GM12892 (cell line): Measurements from ENCODE around the gene HPD.
"Not testable (repeated sequence)": the region's sequence is repeated elsewhere in the genome, so short reads cannot be mapped to it uniquely, and the experiment has no call there.

Experiments
- DNase-seq: peaks from one replicate; pipeline ENCODE4 v3.0.0; 2011; ENCODE audit not compliant: insufficient read length
- FAIRE-seq: peaks from 2 replicates; lab custom pipeline; 2011; peaks lifted over from hg19 to GRCh38; lab: Jason Lieb, UNC
- POLR2A ChIP-seq: IDR thresholded peaks from 2 replicates; pipeline ENCODE4 v1.6.1; 2011; ENCODE audit warnings: low read depth, low read length, control low read depth
- POLR2AphosphoS5 ChIP-seq: IDR thresholded peaks from 2 replicates; pipeline ENCODE4 v1.6.1; 2011; ENCODE audit warnings: low read depth, low read length, control low read depth
- TAF1 ChIP-seq: IDR thresholded peaks from 2 replicates; pipeline ENCODE4 v1.6.1; 2011; ENCODE audit warnings: low read depth, mild to moderate bottlenecking, control low read depth, low read length, borderline replicate concordance

HPD gene

DNA sequence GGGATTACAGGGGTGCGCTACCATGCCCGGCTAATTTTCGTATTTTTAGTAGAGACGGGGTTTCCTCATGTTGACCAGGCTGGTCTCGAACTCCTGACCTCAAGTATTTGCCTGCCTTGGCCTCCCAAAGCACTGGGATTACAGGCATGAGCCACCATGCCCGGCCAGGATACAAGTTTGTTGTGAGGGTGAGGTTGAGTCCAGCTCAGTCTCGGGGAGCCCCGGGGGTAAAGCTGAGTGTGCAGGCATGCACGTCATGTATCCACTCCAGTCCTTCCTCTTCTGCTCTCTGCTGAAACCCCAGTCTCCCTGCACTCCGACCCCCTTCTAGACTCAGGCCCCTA lies 369 bp downstream of the HPD start:
- DNase-seq (no peak), FAIRE-seq (no peak)
- TF ChIP-seq POLR2A (no peak), TAF1 (no peak), POLR2AphosphoS5 (no peak)

DNA sequence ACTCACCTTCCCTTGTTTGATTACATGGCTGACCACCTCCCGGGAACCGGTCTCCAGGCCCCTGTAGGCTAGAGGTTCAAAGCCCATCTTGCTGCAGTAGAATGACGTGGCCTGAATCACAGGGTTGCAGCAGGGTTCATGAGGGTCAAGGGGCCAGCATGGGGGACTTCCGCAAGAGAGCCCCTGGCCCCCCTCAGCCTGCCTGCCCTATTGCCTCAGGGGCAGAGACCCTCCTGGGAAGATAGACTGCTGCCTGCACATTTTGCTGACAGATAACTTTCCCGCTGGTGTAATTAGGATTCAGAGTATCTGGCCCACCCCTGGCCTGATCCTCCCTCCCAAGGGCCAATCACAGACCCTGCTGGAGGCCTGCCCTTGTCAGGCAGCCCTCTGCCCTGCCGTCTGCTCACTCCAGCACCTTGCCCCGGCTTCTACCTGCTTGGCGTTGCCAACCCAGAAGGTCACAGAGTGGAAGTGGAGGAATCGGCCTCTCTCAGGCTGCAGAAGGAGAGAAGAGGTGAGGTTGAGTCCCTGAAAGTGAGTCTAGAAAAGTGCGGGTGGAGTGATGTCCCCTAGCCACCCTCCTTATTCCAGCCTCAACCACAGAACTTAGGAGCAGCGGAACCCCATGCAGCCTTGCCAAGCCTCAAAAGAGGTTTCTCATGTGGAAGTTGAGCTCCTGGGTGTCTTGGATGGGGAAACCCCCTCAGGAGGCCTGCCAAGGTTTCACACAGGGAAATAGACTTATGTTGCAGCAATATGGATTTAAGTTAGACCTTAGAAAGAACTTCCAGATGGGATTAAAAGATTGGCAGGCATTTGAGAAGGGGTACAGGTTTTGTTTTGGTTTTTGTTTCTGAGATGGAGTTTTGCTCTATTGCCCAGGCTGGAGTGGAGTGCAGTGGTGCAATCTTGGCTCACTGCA lies 1.1 kb downstream of the HPD start:
- FAIRE-seq (no peak), DNase-seq (no peak)
- no peak for TF ChIP-seq POLR2A
- TF ChIP-seq TAF1 = no peak
- no peak for TF ChIP-seq POLR2AphosphoS5

DNA sequence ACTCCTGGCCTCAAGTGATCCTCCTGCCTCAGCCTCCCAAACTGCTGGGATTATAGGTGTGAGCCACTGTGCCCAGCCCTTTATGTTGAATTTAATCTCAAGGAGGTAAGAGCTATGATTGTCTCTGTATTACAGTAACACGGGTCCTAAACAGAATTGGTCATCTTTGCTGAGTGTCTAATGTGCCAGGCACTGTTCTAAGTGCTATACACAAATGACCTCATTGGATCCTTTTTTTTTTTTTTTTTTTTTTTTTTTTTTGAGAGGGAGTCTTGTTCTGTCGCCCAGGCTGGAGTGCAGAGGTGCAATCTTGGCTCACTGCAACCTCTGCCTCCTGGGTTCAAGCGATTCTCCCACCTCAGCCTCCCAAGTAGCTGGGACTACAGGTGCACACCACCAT lies 6.3 kb downstream of the HPD start:
- not testable (repeated sequence) for DNase-seq, FAIRE-seq

DNA sequence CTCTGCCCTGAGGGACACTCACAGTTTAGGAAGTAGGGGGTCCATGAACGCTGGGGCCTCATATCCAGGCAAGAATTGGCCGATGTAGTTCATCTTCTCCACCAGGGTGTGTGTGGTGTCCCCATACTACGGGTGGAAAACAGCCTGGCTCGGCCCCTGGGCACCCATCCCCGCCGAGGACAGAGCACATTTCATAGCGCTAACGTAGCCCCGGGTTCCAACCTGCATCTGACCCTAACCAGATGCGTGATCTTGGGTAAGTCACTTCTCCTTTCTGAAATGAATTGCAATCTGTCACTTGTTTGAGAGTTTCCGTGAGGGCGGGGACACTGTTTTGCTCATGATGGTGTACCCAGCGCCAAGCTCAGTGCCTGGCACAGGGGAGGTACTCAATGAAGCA lies 9.0 kb downstream of the HPD start:
- FAIRE-seq (no peak), DNase-seq (no peak)
- TF ChIP-seq POLR2A = no peak

DNA sequence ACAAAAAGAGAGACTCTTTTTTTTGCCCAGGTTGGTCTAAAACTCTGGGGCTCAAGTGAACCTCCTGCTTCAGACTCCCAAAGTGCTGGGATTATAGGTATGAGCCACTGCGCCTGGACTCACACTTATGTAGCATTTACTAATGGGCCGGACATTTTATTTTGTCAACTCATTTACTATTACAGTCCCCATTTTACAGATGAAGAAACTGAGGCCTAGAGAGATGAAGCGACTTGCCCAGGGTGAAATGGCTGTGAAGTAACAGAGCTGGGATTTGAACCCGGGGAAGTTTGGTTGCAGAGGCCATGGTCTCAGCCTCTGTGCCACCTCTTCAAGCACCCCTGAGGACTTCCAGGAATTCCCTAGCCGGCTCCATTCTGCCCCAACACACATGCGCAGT lies 9.4 kb downstream of the HPD start:
- no peak for FAIRE-seq
- TF ChIP-seq POLR2AphosphoS5 (no peak), TAF1 (no peak), POLR2A (no peak)

DNA sequence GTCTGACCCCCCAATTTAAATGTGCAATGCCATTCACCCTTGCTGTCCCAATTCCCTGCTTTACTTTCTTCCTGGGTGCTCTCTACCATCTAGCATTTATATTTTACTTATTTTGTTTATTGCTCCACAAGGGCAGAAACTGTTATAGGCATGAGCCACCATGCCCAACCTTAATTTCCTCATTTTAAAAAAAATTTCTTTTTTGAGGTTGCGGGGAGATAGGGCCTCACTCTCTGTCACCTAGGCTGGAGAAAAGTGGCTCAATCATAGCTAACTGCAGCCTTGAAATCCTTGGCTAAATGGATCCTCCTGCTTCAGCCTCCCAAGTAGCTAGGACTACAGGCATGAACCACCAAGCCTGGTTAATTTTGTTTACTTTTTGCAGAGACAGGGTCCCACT lies 13.0 kb downstream of the HPD start:
- TF ChIP-seq TAF1 = no peak
- TF ChIP-seq POLR2A = no peak
- TF ChIP-seq POLR2AphosphoS5 = no peak
- FAIRE-seq (no peak), DNase-seq (no peak)

More for the DNA sequence above, 9.4 kb downstream of the HPD start:
- DNase-seq = no peak

DNA sequence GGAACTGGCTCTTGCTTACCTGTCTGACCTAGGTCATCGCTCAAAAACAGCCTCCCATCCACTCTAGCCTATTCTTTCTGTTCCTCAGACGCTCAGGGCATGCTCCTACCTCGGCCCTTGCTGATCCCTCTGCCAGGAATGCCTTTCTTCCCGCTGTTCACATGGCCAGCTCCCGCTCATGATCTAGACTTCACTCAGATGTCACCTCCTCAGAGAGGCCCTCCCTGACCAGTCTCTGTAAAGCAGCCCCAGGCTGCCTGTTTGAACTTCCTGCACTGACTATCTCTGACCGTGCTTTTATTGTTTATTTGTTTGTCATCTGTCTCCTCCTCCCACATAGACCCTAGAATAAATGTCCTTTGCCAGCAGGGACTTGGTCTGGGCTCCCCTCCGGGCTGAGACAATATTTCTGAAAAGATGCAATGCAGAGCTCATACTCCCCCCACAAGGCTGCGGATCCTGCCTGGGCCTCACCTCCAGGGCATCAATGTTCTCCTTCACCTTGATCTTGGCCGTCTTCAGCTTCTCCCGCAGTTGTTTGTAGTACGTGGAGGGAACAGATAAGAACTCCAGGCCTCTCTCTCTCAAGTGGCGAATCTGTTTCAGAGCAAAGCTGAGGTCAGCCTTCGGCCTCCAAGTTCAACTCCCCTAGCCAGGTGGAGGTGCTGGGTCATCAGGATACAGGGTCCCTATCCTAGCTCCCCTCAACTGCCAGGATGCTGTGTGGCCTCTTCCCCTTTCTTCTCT lies 15.2 kb downstream of the HPD start:
- no peak for FAIRE-seq
- no peak for DNase-seq
- TF ChIP-seq POLR2A (no peak), POLR2AphosphoS5 (no peak), TAF1 (no peak)

DNA sequence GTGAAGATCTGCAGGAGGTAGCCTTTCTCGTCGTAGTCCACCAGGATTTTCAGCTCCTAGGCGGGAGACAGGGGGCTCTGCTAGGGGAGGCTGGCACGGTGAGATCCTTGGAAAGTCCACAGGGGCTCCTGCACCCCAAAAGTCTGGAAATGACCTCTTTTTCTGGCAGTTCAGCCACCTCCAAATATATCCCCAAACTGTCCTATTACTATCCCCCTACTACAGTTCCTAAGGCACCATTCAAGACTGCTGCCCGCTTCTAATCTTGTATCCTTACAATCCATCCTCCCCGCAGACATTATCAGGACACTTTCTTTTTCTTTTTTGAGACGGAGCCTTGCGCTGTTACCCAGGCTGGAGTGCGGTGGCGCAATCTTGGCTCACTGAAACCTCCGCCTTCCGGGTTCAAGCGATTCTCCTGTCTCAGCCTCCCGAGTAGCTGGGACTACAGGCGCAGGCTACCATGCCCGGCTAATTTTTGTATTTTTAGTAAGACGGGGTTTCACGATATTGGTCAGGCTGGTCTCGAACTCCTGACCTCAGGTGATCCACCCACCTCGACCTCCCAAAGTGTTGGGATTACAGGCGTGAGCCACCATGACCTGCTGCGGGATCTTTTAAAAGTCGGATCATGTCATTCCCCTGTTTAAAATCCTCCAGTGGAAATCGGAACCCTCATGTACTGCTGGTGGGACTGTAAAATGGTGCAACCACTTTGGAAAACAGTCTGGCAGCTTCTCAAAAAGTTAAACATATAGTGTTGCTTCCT lies 18.5 kb downstream of the HPD start:
- DNase-seq = no peak
- TF ChIP-seq POLR2AphosphoS5 (no peak), POLR2A (no peak), TAF1 (no peak)
- FAIRE-seq = peak; percentile 14

DNA sequence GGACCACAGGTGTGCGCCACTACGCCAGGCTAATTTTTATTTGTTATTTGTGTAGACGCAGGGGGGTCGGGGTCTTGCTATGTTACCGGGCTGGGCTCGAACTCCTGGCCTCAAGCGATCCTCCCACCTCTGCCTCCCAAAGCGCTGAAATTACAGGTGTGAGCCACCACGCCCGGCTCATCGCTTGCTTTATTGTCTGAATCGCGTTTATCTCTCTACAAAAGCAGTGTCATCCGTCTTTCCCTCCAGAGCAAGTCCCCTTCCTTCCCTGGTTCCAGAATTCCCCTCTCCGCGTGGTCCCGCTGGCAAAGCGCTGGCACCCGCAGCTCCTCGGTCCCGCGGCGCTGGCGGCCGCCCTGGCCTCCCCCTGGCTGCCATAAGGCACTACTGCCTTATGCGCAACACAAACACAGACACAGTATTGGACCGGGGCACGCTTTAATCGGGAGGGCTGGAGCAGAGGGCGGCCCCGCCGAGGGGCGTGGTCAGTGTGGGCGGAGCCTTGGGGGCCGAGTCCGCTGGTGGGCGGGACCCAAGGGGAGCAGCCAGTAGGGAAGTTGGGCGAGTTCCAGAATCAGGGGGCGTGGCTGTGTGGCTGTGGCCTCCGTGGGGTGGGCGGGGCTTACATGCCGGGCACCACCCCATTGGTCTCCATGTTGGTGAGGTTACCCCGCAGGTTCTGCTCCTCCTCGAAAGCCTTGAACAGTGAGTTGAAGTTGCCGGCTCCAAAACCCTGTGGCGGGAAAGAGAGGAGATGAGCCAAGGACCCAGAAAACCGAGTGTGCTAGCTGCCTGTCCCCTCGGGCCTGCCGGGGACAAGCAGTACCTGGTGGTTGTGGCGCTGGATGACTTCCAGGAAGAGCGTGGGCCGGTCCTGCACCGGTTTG lies 19.3 kb downstream of the HPD start:
- FAIRE-seq = peak; percentile 98
- DNase-seq = peak; percentile 96
- no peak for TF ChIP-seq TAF1
- TF ChIP-seq POLR2A = peak; percentile 41; the same call in 1 of the 2 replicates
- 0 out of 2 replicates have a peak, but pooled peaks have one; percentile 32 for TF ChIP-seq POLR2AphosphoS5

DNA sequence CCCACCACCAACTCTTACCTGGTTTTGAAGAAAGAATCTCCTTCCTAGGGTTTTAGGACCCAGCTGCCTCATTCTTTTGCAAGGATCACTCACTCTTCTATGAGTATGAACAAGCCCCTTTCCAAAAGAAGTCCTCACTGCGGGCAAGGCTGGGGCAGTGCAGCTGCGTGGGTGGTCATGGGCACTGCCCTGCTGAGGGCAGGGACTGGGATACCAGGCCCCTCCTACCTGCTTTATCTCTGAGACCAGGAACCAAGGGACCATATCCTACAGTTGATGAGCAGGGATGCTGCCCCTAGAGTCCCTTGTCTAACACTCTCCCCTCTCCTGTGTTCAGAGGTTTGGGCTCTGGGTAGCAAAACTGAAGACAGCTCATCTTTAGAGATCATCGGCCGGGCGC lies 20.5 kb downstream of the HPD start:
- FAIRE-seq (no peak), DNase-seq (no peak)
- TF ChIP-seq POLR2AphosphoS5 = no peak
- no peak for TF ChIP-seq TAF1
- no peak for TF ChIP-seq POLR2A

DNA sequence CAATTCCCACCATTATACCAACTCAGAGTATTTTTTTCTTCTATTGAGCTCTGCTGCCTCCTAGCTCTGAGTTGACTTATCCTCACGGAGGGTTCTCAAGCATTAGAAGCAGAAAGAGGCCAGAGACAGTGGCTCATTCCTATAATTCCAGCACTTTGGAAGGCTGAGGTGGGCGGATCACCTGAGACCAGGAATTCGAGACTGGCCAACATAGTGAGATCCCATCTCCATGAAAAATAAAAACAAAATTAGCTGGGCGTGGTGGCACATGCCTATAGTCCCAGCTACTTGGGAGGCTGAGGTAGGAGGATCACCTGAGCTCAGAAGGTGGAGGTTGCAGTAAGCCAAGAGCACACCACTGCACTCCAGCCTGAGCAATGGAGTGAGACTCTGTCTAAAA lies 21.0 kb downstream of the HPD start:
- TF ChIP-seq POLR2AphosphoS5 = no peak
- no peak for TF ChIP-seq POLR2A
- no peak for TF ChIP-seq TAF1
- FAIRE-seq (no peak), DNase-seq (no peak)
